HEK293 (cell line): ENCODE data around the gene KIAA0753.

Experiments
- CTCF ChIA-PET: fragments of 350-600 bp; formaldehyde crosslinking; extraction: SDS; loops from one replicate; lab custom pipeline; 2021; ENCODE audit warnings: antibody characterized with exemption; lab: Yijun Ruan, JAX
- POLR2A ChIA-PET: fragments of 300-600 bp; formaldehyde crosslinking; extraction: SDS; loops from one replicate; lab custom pipeline; 2020; ENCODE audit warnings: antibody characterized with exemption, inconsistent platforms; lab: Yijun Ruan, JAX
- H3K27ac ChIP-seq: fragments of 200-500 bp; sonication (Bioruptor generic); 2 replicates; pipeline ENCODE4 v1.5.1; 2014; ENCODE audit warnings: low read depth, low read length, control low read depth, inconsistent platforms; ENCODE audit errors: extremely low read depth
- H3K36me3 ChIP-seq, 2 experiments: fragments of 200-500 bp in 1 of 2; sonication (Bioruptor generic) in 1 of 2; 1 replicate in 1 of 2; 2 replicates in 1 of 2; pipeline ENCODE4 v1.5.1; 2014 to 2017; ENCODE audit warnings: inconsistent platforms in 2 of 2, low read length in 2 of 2; ENCODE audit not compliant: control insufficient read depth in 2 of 2, insufficient read depth in 1 of 2
- H3K4me1 ChIP-seq: fragments of 200-500 bp; sonication (Bioruptor generic); 2 replicates; pipeline ENCODE4 v1.5.1; 2014; ENCODE audit warnings: mild to moderate bottlenecking, low read length, inconsistent platforms; ENCODE audit not compliant: control insufficient read depth, insufficient read depth
- H3K4me3 ChIP-seq: 2 replicates; pipeline ENCODE4 v1.5.1; 2011; ENCODE audit warnings: low read depth, mild to moderate bottlenecking, control low read depth, low read length, moderate library complexity
- H3K9me3 ChIP-seq: fragments of 200-500 bp; sonication (Bioruptor generic); 2 replicates; pipeline ENCODE4 v1.5.1; 2014; ENCODE audit warnings: low read depth, low read length, inconsistent platforms; ENCODE audit not compliant: control insufficient read depth, insufficient read depth
- HOXC10 ChIP-seq: sonication (generic); formaldehyde crosslinking; IDR thresholded peaks from 2 replicates; pipeline ENCODE4 v1.8.1; 2023; ENCODE audit warnings: mild to moderate bottlenecking, missing genetic modification reagents
- IKZF3 ChIP-seq: fragments of 450-650 bp; IDR thresholded peaks from 2 replicates; pipeline ENCODE4 v1.5.0; 2018; ENCODE audit warnings: missing biosample characterization, mild to moderate bottlenecking, missing genetic modification characterization, moderate library complexity
- KLF1 ChIP-seq: fragments of 450-650 bp; formaldehyde crosslinking; IDR thresholded peaks from 2 replicates; pipeline ENCODE4 v1.5.1; 2016; ENCODE audit warnings: missing biosample characterization, missing genetic modification characterization
- MZF1 ChIP-seq: fragments of 450-650 bp; formaldehyde crosslinking; IDR thresholded peaks from 2 replicates; pipeline ENCODE4 v1.5.1; 2017; ENCODE audit warnings: missing biosample characterization, missing genetic modification characterization, borderline replicate concordance
- PBX3 ChIP-seq: sonication (generic); formaldehyde crosslinking; IDR thresholded peaks from 2 replicates; pipeline ENCODE4 v1.8.1; 2022; ENCODE audit warnings: mild to moderate bottlenecking, moderate library complexity, missing genetic modification reagents
- SCRT2 ChIP-seq: fragments of 450-650 bp; formaldehyde crosslinking; IDR thresholded peaks from 2 replicates; pipeline ENCODE4 v1.5.1; 2016; ENCODE audit warnings: missing biosample characterization, missing genetic modification characterization
- SP7 ChIP-seq: fragments of 450-650 bp; formaldehyde crosslinking; IDR thresholded peaks from 2 replicates; pipeline ENCODE4 v1.5.1; 2016; ENCODE audit warnings: missing biosample characterization, missing genetic modification characterization
- TRIM28 ChIP-seq: IDR thresholded peaks from 2 replicates; pipeline ENCODE4 v1.6.1; 2011; ENCODE audit warnings: low read length, control low read depth, borderline replicate concordance
- YY1 ChIP-seq: fragments of 450-650 bp; formaldehyde crosslinking; IDR thresholded peaks from 2 replicates; pipeline ENCODE4 v1.5.1; 2018; ENCODE audit warnings: missing biosample characterization, missing genetic modification characterization
- ZFP3 ChIP-seq: fragments of 450-650 bp; formaldehyde crosslinking; IDR thresholded peaks from 2 replicates; pipeline ENCODE4 v1.5.1; 2016; ENCODE audit warnings: low read depth, missing biosample characterization, missing genetic modification characterization
- ZNF114 ChIP-seq: fragments of 450-650 bp; formaldehyde crosslinking; IDR thresholded peaks from 2 replicates; pipeline ENCODE4 v1.5.0; 2017; ENCODE audit warnings: missing biosample characterization, missing genetic modification characterization
- ZNF155 ChIP-seq: fragments of 450-650 bp; formaldehyde crosslinking; IDR thresholded peaks from 2 replicates; pipeline ENCODE4 v1.5.1; 2016; ENCODE audit warnings: missing biosample characterization, missing genetic modification characterization
- ZNF19 ChIP-seq: fragments of 450-650 bp; formaldehyde crosslinking; IDR thresholded peaks from 2 replicates; pipeline ENCODE4; 2016; ENCODE audit warnings: missing biosample characterization, missing genetic modification characterization, low read depth
- ZNF2 ChIP-seq: fragments of 450-650 bp; formaldehyde crosslinking; IDR thresholded peaks from 2 replicates; pipeline ENCODE4 v1.5.1; 2016; ENCODE audit warnings: missing biosample characterization, missing genetic modification characterization
- ZNF311 ChIP-seq: fragments of 450-650 bp; formaldehyde crosslinking; IDR thresholded peaks from 2 replicates; pipeline ENCODE4 v1.5.1; 2017; ENCODE audit warnings: missing biosample characterization, missing genetic modification characterization, borderline replicate concordance
- ZNF366 ChIP-seq: fragments of 450-650 bp; formaldehyde crosslinking; conservative IDR thresholded peaks from 2 replicates; pipeline ENCODE4 v1.5.1; 2016; ENCODE audit warnings: missing biosample characterization, missing genetic modification characterization
- ZNF394 ChIP-seq: fragments of 450-650 bp; formaldehyde crosslinking; IDR thresholded peaks from 2 replicates; pipeline ENCODE4 v1.5.1; 2016; ENCODE audit warnings: missing biosample characterization, missing genetic modification characterization, mild to moderate bottlenecking, moderate library complexity, borderline replicate concordance
- ZNF398 ChIP-seq: fragments of 450-650 bp; formaldehyde crosslinking; IDR thresholded peaks from 2 replicates; pipeline ENCODE4 v1.5.1; 2017; ENCODE audit warnings: missing biosample characterization, missing genetic modification characterization
- ZNF433 ChIP-seq: fragments of 450-650 bp; formaldehyde crosslinking; IDR thresholded peaks from 2 replicates; pipeline ENCODE4 v1.5.1; 2016; ENCODE audit warnings: missing biosample characterization, missing genetic modification characterization, low read depth
- ZNF521 ChIP-seq: fragments of 450-650 bp; formaldehyde crosslinking; IDR thresholded peaks from 2 replicates; pipeline ENCODE4 v1.5.1; 2017; ENCODE audit warnings: missing biosample characterization, mild to moderate bottlenecking, missing genetic modification characterization
- ZNF585B ChIP-seq: fragments of 450-650 bp; formaldehyde crosslinking; IDR thresholded peaks from 2 replicates; pipeline ENCODE4 v1.5.1; 2016; ENCODE audit warnings: missing biosample characterization, missing genetic modification characterization
- ZNF623 ChIP-seq: fragments of 450-650 bp; formaldehyde crosslinking; IDR thresholded peaks from 2 replicates; pipeline ENCODE4 v1.5.1; 2016; ENCODE audit warnings: missing biosample characterization, missing genetic modification characterization
- ZNF639 ChIP-seq: fragments of 450-650 bp; formaldehyde crosslinking; IDR thresholded peaks from 2 replicates; pipeline ENCODE4 v1.5.1; 2016; ENCODE audit warnings: missing biosample characterization, missing genetic modification characterization
- TF ChIP-seq, protein P1 (sequence below): fragments of 450-650 bp; formaldehyde crosslinking; IDR thresholded peaks from 2 replicates; pipeline ENCODE4 v1.5.1; 2016; ENCODE audit warnings: missing biosample characterization, missing genetic modification characterization, borderline replicate concordance
- TF ChIP-seq, protein P2 (sequence below): fragments of 450-650 bp; formaldehyde crosslinking; IDR thresholded peaks from 2 replicates; pipeline ENCODE4 v1.5.1; 2016; ENCODE audit warnings: missing biosample characterization, missing genetic modification characterization

KIAA0753 gene

DNA sequence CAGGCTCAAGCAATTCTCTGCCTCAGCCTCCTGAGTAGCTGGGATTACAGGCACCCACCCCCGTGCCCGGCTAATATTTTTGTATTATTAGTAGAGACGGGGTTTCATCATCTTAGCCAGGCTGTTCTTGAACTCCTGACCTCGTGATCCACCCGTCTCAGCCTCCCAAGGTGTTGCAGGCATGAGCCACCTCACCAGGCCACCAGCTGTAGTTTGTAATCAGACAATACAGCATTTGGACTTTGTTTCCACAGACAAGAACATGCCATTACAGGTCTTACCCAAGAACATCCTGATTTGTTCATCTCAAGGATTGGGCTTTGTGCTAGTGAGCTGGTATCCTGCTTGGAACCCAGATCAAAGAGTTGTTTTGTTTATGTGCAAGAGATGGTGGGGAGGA, 41.2 kb upstream of the KIAA0753 start:
- ChIA-PET POLR2A (no interaction called here), CTCF (interaction anchor here (1.1 to 2.0 kb wide), 2 partner anchors 8 to 19 kb away, joined by 3 to 5 read pairs; no protein-coding TSS in a partner anchor)
- TF ChIP-seq ZNF433 (tag by site-specific recombination) (no peak), ZNF394 (tag by site-specific recombination) (no peak), MZF1 (tag by site-specific recombination) (no peak), ZNF623 (tag by site-specific recombination) (no peak)
- TF ChIP-seq, protein P1, sequence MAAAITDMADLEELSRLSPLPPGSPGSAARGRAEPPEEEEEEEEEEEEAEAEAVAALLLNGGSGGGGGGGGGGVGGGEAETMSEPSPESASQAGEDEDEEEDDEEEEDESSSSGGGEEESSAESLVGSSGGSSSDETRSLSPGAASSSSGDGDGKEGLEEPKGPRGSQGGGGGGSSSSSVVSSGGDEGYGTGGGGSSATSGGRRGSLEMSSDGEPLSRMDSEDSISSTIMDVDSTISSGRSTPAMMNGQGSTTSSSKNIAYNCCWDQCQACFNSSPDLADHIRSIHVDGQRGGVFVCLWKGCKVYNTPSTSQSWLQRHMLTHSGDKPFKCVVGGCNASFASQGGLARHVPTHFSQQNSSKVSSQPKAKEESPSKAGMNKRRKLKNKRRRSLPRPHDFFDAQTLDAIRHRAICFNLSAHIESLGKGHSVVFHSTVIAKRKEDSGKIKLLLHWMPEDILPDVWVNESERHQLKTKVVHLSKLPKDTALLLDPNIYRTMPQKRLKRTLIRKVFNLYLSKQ (tag by site-specific recombination): no peak
- Histone ChIP-seq H3K36me3 (no peaks in the 10 kb centered on the region), H3K4me1 (no peaks in the 10 kb centered on the region), H3K27ac (no peak overlapping the region), H3K4me3 (no peak overlapping the region), H3K9me3 (no peaks in the 10 kb centered on the region)

DNA sequence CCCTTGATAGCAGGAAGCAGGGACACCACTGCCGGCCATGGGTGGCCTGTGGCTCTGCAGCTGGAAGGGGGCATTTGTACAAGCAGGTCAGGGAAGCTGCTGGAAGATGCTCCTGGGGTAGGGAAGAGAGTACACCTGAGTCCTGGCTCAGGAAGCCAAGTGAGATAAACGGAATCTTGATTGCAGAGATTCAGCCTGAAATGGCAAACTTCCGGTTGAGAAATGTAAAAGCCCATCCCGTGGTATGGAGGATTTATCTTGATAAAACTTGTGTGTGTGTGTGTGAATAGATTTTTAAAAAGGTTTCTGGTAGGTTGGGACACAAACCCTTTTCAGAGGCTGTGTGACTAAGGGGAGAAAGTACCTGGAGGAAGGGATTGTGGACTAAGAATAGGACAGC, 40.7 kb upstream of the KIAA0753 start:
- ChIA-PET CTCF (interaction anchor here (2.0 kb wide), 1 partner anchor 20 kb away, joined by 5 read pairs; no protein-coding TSS in a partner anchor), POLR2A (no interaction called here)
- TF ChIP-seq ZNF366 (tag by site-specific recombination) (no peak), ZNF114 (tag by site-specific recombination) (no peak), IKZF3 (tag by site-specific recombination) (no peak)
- Histone ChIP-seq H3K27ac (no peak overlapping the region), H3K36me3 (no peaks in the 10 kb centered on the region), H3K9me3 (no peaks in the 10 kb centered on the region), H3K4me3 (no peak overlapping the region), H3K4me1 (no peaks in the 10 kb centered on the region)

DNA sequence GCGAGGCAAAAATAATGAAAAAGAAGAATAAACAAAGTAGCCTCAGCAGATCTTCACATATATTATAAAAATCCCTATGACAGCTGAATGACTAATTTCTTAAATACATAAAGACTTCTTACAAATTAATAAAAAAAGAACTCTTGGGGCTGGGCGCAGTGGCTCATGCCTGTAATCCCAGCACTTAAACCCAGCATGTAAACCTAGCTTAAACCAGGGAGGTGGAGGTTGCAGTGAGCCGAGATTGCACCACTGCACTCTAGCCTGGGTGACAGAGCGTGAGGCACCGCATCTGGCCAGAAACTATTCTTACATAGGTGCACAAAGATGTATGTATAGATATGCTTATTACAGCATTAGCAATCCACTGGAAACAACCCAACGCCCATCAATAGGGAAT, 38.7 kb upstream of the KIAA0753 start:
- H3K27ac ChIP-seq: no peak overlapping the region
- POLR2A ChIA-PET: no interaction called here
- CTCF ChIA-PET: interaction anchor here (1.4 kb wide), 1 partner anchor 325 kb away, joined by 3 read pairs; no protein-coding TSS in a partner anchor
- no peaks in the 10 kb centered on the region for H3K9me3 ChIP-seq
- H3K36me3 ChIP-seq: no peaks in the 10 kb centered on the region
- no peaks in the 10 kb centered on the region for H3K4me1 ChIP-seq
- H3K4me3 ChIP-seq: no peak overlapping the region
- TF ChIP-seq ZFP3 (tag by site-specific recombination) (no peak), PBX3 (CRISPR knock-in tag) (no peak), ZNF2 (tag by site-specific recombination) (no peak), ZNF19 (tag by site-specific recombination) (no peak), HOXC10 (CRISPR knock-in tag) (no peak), KLF1 (tag by site-specific recombination) (no peak), ZNF521 (tag by site-specific recombination) (no peak), SP7 (tag by site-specific recombination) (no peak), SCRT2 (tag by site-specific recombination) (no peak), ZNF639 (tag by site-specific recombination) (no peak), ZNF311 (tag by site-specific recombination) (no peak), TRIM28 (no peak), ZNF585B (no peak), ZNF398 (no peak), ZNF155 (tag by site-specific recombination) (no peak), YY1 (tag by site-specific recombination) (no peak)
- TF ChIP-seq, protein P2, sequence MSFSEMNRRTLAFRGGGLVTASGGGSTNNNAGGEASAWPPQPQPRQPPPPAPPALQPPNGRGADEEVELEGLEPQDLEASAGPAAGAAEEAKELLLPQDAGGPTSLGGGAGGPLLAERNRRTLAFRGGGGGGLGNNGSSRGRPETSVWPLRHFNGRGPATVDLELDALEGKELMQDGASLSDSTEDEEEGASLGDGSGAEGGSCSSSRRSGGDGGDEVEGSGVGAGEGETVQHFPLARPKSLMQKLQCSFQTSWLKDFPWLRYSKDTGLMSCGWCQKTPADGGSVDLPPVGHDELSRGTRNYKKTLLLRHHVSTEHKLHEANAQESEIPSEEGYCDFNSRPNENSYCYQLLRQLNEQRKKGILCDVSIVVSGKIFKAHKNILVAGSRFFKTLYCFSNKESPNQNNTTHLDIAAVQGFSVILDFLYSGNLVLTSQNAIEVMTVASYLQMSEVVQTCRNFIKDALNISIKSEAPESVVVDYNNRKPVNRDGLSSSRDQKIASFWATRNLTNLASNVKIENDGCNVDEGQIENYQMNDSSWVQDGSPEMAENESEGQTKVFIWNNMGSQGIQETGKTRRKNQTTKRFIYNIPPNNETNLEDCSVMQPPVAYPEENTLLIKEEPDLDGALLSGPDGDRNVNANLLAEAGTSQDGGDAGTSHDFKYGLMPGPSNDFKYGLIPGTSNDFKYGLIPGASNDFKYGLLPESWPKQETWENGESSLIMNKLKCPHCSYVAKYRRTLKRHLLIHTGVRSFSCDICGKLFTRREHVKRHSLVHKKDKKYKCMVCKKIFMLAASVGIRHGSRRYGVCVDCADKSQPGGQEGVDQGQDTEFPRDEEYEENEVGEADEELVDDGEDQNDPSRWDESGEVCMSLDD: no peak
